Renal cortical epithelial cell (primary cell): ENCODE measurements around the gene HAUS8. TPM values are rescaled to one million over a fixed set of nuclear protein-coding genes. Genes with fewer than 3 reads are reported as not detected.
A peak's percentile ranks its signal among the peaks of the same experiment; 100 is the strongest.

ENCODE experiments used
- DNase-seq: peaks from one replicate; pipeline ENCODE4 v3.0.0-alpha.2; 2011; ENCODE audit warnings: low read depth
- total RNA-seq: library from RNA; depleted of rRNA; stranded (reverse); fragments of >200 nt; gene quantifications from 2 replicates; pipeline ENCODE4 v1.2.3, GENCODE V29; 2014

Gene HAUS8
- total RNA-seq, 1 donor from 2014 or later, result 2.0 TPM

GRCh38 chr19:17075864-17076542 is 751 bp upstream of the HAUS8 start:
- DNase-seq, result no peak

- DNase-seq, result no peak
These were observed 618 bp downstream of the HAUS8 start for GRCh38 chr19:17074634-17075034.

- no peak for DNase-seq
These were observed 1.2 kb downstream of the HAUS8 start for GRCh38 chr19:17073869-17074633.

- DNase-seq, result no peak
These were observed 4.3 kb downstream of the HAUS8 start for GRCh38 chr19:17070912-17071311.

GRCh38 chr19:17070421-17070820 is 4.8 kb downstream of the HAUS8 start:
- DNase-seq, result no peak

- no peak for DNase-seq
These were observed 6.1 kb downstream of the HAUS8 start for GRCh38 chr19:17069193-17069592.

- DNase-seq, result no peak
These were observed 11.8 kb downstream of the HAUS8 start for GRCh38 chr19:17063428-17063827.

GRCh38 chr19:17061691-17062090 is 13.6 kb downstream of the HAUS8 start:
- DNase-seq, result no peak

GRCh38 chr19:17061205-17061604 is 14.0 kb downstream of the HAUS8 start:
- no peak for DNase-seq

- DNase-seq, result no peak
These were observed 14.4 kb downstream of the HAUS8 start for GRCh38 chr19:17060802-17061201.

GRCh38 chr19:17058236-17058635 is 17.0 kb downstream of the HAUS8 start:
- DNase-seq, result no peak

- DNase-seq, result no peak
These were observed 19.6 kb downstream of the HAUS8 start for GRCh38 chr19:17055636-17056035.

GRCh38 chr19:17054746-17055145 is 20.5 kb downstream of the HAUS8 start:
- no peak for DNase-seq

- peak; percentile 23 for DNase-seq
These were observed 22.8 kb downstream of the HAUS8 start for GRCh38 chr19:17052439-17052838.

GRCh38 chr19:17049711-17050280 is 25.5 kb downstream of the HAUS8 start:
- DNase-seq, result peak; percentile 11

- no peak for DNase-seq
These were observed 26.3 kb downstream of the HAUS8 start for GRCh38 chr19:17048885-17049453.

- no peak for DNase-seq
These were observed 29.2 kb downstream of the HAUS8 start for GRCh38 chr19:17045907-17046502.

- no peak for DNase-seq
These were observed 31.5 kb downstream of the HAUS8 start for GRCh38 chr19:17043744-17044143.

GRCh38 chr19:17041976-17042375 is 33.3 kb downstream of the HAUS8 start:
- no peak for DNase-seq

- no peak for DNase-seq
These were observed 37.2 kb downstream of the HAUS8 start for GRCh38 chr19:17037966-17038500.

- no peak for DNase-seq
These were observed 38.1 kb downstream of the HAUS8 start for GRCh38 chr19:17037184-17037583.

- DNase-seq, result no peak
These were observed 38.6 kb downstream of the HAUS8 start for GRCh38 chr19:17036640-17037039.
